K562 (cell line): ENCODE data around the gene ZKSCAN5. TPM values are rescaled to one million over a fixed set of nuclear protein-coding genes. Genes with fewer than 3 reads are reported as not detected.

Source experiments
- FOXK1 ChIP-seq: sonication (generic); formaldehyde crosslinking; IDR thresholded peaks from 2 replicates; pipeline ENCODE4 v1.8.0; 2022; ENCODE audit warnings: missing genetic modification reagents, mild to moderate bottlenecking, borderline replicate concordance
- HIVEP1 ChIP-seq: fragments of 250-450 bp; sonication (Bioruptor Pico); IDR thresholded peaks from 2 replicates; pipeline ENCODE4 v1.4.0; 2020; ENCODE audit warnings: mild to moderate bottlenecking
- IRF2 ChIP-seq: sonication (generic); formaldehyde crosslinking; IDR thresholded peaks from 2 replicates; pipeline ENCODE4 v1.8.1; 2022; ENCODE audit warnings: mild to moderate bottlenecking, missing genetic modification reagents
- KDM2B ChIP-seq: fragments of 250-450 bp; sonication (Bioruptor Pico); IDR thresholded peaks from 2 replicates; pipeline ENCODE4 v1.8.0; 2021; ENCODE audit warnings: mild to moderate bottlenecking, moderate library complexity
- KLF1 ChIP-seq: fragments of 450-650 bp; IDR thresholded peaks from 2 replicates; pipeline ENCODE4 v1.6.1; 2016; ENCODE audit warnings: missing genetic modification characterization, missing compliant biosample characterization
- MECOM ChIP-seq: fragments of 250-450 bp; sonication (Bioruptor Pico); IDR thresholded peaks from 2 replicates; pipeline ENCODE4 v1.8.0; 2022; ENCODE audit warnings: inconsistent platforms
- MXI1 ChIP-seq: IDR thresholded peaks from 2 replicates; pipeline ENCODE4 v1.6.1; 2011; ENCODE audit warnings: low read depth, mild to moderate bottlenecking, improper control_type of control experiment, low read length
- NFE2 ChIP-seq: IDR thresholded peaks from 2 replicates; pipeline ENCODE4 v1.6.1; 2014; ENCODE audit warnings: antibody characterized with exemption, low read depth
- NFIX ChIP-seq: fragments of 250-450 bp; sonication (Bioruptor Pico); IDR thresholded peaks from 2 replicates; pipeline ENCODE4 v1.4.0; 2020; ENCODE audit warnings: low read depth, mild to moderate bottlenecking, moderate library complexity
- NFXL1 ChIP-seq: fragments of 450-650 bp; formaldehyde crosslinking; IDR thresholded peaks from 2 replicates; pipeline ENCODE4 v1.4.0; 2021; ENCODE audit warnings: mild to moderate bottlenecking
- SIN3B ChIP-seq: fragments of 450-650 bp; IDR thresholded peaks from 2 replicates; pipeline ENCODE4 v1.6.1; 2017; ENCODE audit warnings: low read depth, mild to moderate bottlenecking, moderate library complexity
- TRIM24 ChIP-seq, 2 experiments: fragments of 450-650 bp; IDR thresholded peaks; 2 replicates each; pipeline ENCODE4 v1.6.1; 2016
- ZNF316 ChIP-seq: fragments of 450-650 bp; IDR thresholded peaks from 2 replicates; pipeline ENCODE4 v1.6.1; 2016
- ZNF324 ChIP-seq: fragments of 250-450 bp; sonication (Bioruptor Pico); IDR thresholded peaks from 2 replicates; pipeline ENCODE4 v1.4.0; 2020; ENCODE audit warnings: mild to moderate bottlenecking
- polyA plus RNA-seq, 8 experiments: library from polyadenylated mRNA; depleted of rRNA in 4 of 8; stranded (reverse) in 5 of 8; unstranded in 3 of 8; fragments of >200 nt; fragmentation: Nextera tagmentation in 2 of 8; fragmentation: Illumina TruSeq in 1 of 8; extraction: Ambion mirVana in 2 of 8; extraction: Trizol in 1 of 8; gene quantifications; 2 replicates each; pipeline versions ENCODE4 v1.2.1 to v1.2.3, GENCODE V29; 2011 to 2014; ENCODE audit warnings: inconsistent platforms in 1 of 8, missing spikeins in 1 of 8
- total RNA-seq, 7 experiments: library from RNA; depleted of rRNA in 6 of 7; stranded (reverse); fragments of >200 nt in 6 of 7; fragmentation: Illumina TruSeq in 2 of 7; extraction: Trizol in 2 of 7; gene quantifications; 2 replicates each; pipeline versions ENCODE4 v1.2.1 to v1.2.3, GENCODE V29; 2011 to 2021; ENCODE audit warnings: low replicate concordance in 1 of 7
- TF ChIP-seq, protein P1 (sequence below): fragments of 450-650 bp; formaldehyde crosslinking; IDR thresholded peaks from 2 replicates; pipeline ENCODE4 v1.4.0; 2022; ENCODE audit warnings: missing genetic modification characterization
- TF ChIP-seq, protein P2 (sequence below): sonication (generic); formaldehyde crosslinking; IDR thresholded peaks from 2 replicates; pipeline ENCODE4 v1.8.1; 2023; ENCODE audit warnings: missing genetic modification reagents, mild to moderate bottlenecking, borderline replicate concordance
- TF ChIP-seq, protein P3 (sequence below): fragments of 450-650 bp; IDR thresholded peaks from 2 replicates; pipeline ENCODE4 v1.6.1; 2016; ENCODE audit warnings: mild to moderate bottlenecking

ZKSCAN5 gene
- total and polyA plus RNA-seq, 9 of the 15 experiments (the other 6 are each of a cell fraction or from before 2014, with no cell fraction given) = 4.2 to 19.0 (median 15.0) TPM

DNA sequence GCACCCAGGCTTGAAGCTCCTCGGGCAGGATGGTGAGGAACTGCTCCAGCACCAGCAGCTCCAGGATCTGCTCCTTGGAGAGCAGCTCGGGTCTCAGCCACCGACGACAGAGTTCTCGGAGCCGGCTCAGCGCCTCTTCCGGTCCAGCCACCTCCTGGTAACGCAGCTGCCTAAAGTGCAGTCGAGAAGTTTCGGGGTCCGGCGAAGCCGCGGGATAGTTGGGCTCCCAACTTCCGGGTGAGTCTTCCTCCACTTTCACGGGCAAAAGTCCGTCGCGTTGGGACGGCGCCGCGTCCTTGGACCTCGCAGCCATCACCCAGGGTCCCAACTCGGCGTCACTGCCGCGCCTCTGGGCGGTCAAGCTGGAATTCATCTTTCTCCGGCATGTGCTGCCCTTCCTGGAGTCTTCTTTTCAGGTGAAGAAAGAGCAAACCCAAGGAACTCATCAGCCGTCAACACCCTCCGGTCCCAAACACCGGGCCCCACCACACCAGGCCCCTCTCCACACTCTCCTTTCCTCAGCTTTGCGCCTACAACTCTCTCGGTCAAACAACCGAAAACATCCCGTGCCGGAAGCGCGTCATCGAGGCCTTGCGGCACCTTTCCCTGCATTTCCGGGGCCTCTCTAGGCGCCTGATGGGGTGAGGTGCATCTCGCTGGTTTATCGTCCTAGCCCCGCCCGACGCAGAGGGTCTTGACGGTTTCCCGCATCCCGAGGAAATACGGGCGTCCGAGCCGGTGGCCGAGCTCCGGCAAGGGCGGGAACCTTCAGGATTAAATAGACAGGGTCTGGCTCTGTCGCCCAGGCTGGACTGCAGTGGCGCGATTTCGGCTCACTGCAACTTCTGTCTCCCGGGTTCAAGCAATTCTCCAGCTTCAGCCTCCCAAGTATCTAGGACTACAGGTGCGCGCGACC, 4.5 kb upstream of the ZKSCAN5 start, which contains the start of gene ZNF394 (continued):
- TF ChIP-seq, protein P1, sequence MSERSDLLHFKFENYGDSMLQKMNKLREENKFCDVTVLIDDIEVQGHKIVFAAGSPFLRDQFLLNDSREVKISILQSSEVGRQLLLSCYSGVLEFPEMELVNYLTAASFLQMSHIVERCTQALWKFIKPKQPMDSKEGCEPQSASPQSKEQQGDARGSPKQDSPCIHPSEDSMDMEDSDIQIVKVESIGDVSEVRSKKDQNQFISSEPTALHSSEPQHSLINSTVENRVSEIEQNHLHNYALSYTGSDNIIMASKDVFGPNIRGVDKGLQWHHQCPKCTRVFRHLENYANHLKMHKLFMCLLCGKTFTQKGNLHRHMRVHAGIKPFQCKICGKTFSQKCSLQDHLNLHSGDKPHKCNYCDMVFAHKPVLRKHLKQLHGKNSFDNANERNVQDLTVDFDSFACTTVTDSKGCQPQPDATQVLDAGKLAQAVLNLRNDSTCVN (CRISPR knock-in tag) = no peak
- TF ChIP-seq, protein P2, sequence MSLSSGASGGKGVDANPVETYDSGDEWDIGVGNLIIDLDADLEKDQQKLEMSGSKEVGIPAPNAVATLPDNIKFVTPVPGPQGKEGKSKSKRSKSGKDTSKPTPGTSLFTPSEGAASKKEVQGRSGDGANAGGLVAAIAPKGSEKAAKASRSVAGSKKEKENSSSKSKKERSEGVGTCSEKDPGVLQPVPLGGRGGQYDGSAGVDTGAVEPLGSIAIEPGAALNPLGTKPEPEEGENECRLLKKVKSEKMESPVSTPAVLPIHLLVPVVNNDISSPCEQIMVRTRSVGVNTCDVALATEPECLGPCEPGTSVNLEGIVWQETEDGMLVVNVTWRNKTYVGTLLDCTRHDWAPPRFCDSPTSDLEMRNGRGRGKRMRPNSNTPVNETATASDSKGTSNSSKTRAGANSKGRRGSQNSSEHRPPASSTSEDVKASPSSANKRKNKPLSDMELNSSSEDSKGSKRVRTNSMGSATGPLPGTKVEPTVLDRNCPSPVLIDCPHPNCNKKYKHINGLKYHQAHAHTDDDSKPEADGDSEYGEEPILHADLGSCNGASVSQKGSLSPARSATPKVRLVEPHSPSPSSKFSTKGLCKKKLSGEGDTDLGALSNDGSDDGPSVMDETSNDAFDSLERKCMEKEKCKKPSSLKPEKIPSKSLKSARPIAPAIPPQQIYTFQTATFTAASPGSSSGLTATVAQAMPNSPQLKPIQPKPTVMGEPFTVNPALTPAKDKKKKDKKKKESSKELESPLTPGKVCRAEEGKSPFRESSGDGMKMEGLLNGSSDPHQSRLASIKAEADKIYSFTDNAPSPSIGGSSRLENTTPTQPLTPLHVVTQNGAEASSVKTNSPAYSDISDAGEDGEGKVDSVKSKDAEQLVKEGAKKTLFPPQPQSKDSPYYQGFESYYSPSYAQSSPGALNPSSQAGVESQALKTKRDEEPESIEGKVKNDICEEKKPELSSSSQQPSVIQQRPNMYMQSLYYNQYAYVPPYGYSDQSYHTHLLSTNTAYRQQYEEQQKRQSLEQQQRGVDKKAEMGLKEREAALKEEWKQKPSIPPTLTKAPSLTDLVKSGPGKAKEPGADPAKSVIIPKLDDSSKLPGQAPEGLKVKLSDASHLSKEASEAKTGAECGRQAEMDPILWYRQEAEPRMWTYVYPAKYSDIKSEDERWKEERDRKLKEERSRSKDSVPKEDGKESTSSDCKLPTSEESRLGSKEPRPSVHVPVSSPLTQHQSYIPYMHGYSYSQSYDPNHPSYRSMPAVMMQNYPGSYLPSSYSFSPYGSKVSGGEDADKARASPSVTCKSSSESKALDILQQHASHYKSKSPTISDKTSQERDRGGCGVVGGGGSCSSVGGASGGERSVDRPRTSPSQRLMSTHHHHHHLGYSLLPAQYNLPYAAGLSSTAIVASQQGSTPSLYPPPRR (CRISPR knock-in tag) = no peak
- 0 out of 2 replicates have a peak, but pooled peaks have one; percentile 40 for TF ChIP-seq HIVEP1 (CRISPR knock-in tag)
- no peak; the same call in 1 of the 2 replicates for TF ChIP-seq FOXK1 (CRISPR knock-in tag)
- TF ChIP-seq NFIX = no peak
- TF ChIP-seq SIN3B = peak; percentile 90
- no peak for TF ChIP-seq NFE2
- TF ChIP-seq NFXL1 (CRISPR knock-in tag) = no peak
- peak; percentile 44; the same call in 1 of the 2 replicates for TF ChIP-seq MECOM (CRISPR knock-in tag)
- TF ChIP-seq, protein P3, sequence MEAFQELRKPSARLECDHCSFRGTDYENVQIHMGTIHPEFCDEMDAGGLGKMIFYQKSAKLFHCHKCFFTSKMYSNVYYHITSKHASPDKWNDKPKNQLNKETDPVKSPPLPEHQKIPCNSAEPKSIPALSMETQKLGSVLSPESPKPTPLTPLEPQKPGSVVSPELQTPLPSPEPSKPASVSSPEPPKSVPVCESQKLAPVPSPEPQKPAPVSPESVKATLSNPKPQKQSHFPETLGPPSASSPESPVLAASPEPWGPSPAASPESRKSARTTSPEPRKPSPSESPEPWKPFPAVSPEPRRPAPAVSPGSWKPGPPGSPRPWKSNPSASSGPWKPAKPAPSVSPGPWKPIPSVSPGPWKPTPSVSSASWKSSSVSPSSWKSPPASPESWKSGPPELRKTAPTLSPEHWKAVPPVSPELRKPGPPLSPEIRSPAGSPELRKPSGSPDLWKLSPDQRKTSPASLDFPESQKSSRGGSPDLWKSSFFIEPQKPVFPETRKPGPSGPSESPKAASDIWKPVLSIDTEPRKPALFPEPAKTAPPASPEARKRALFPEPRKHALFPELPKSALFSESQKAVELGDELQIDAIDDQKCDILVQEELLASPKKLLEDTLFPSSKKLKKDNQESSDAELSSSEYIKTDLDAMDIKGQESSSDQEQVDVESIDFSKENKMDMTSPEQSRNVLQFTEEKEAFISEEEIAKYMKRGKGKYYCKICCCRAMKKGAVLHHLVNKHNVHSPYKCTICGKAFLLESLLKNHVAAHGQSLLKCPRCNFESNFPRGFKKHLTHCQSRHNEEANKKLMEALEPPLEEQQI = no peak
- TF ChIP-seq MXI1 = no peak; the same call in 1 of the 2 replicates
- TF ChIP-seq IRF2 (CRISPR knock-in tag) = no peak
- no peak for TF ChIP-seq TRIM24 (IDR thresholded peaks at IDR 0.05)
- no peak for TF ChIP-seq KDM2B
- no peak for TF ChIP-seq ZNF324
- peak; percentile 20; the same call in 1 of the 2 replicates for TF ChIP-seq ZNF316
- TF ChIP-seq KLF1 (tag) = peak; percentile 13; the same call in 1 of the 2 replicates
